GM20000 (cell line): ENCODE measurements around the gene FTH1.
A peak's percentile ranks its signal among the peaks of the same experiment; 100 is the strongest.

ENCODE experiments used
- DNase-seq: peaks from one replicate; pipeline ENCODE4 v3.0.0; 2012; ENCODE audit warnings: low spot score
- TF ChIP-seq, protein P1 (sequence below): IDR thresholded peaks from 2 replicates; pipeline ENCODE4 v1.5.1; 2012; ENCODE audit warnings: mild to moderate bottlenecking, control low read depth; ENCODE audit errors: extremely low read depth, missing control alignments

The FTH1 gene

DNA sequence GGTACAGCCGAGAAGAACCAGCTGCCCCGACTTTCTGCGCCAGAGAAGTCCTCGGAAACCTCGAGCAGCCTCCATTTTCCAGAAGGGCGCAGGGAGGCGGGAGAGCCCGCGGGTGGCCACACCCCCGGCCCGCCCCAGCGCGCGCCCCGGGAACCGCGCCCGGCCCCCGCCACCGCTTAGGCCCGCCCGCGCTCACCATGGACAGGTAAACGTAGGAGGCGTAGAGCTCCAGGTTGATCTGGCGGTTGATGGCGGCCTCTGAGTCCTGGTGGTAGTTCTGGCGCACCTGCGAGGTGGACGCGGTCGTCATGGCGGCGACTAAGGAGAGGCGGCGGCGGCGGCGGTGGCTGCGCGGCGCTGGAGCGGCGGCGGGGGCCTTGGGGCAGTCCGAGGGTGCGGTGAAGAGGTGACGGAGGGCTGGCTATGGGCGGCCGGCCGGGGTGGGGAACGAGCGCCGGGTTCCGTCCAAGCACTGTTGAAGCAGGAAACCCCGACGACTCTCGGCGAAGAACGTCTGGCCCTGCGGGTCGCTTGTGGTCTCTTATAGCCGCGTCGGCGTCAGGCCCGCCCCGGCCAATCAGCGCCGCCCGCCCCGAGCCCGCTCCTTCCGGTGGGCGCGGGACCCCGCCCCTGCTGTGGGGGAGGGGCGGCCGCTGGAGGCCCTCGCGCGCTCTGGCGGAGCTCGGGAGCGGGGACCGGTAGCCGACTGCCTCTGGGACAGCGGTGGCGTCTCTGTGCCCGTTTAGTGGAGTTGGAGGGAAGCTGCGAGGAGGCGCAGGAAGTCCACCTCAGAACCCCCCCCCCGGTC lies at the start of gene FTH1:
Gene FTH1, minus strand, starts transcription at position 519 of the 808 bp plus-strand sequence. Its CDS starts 209 bp downstream, at position 310.
- peak; percentile 96 for DNase-seq
- TF ChIP-seq, protein P1, sequence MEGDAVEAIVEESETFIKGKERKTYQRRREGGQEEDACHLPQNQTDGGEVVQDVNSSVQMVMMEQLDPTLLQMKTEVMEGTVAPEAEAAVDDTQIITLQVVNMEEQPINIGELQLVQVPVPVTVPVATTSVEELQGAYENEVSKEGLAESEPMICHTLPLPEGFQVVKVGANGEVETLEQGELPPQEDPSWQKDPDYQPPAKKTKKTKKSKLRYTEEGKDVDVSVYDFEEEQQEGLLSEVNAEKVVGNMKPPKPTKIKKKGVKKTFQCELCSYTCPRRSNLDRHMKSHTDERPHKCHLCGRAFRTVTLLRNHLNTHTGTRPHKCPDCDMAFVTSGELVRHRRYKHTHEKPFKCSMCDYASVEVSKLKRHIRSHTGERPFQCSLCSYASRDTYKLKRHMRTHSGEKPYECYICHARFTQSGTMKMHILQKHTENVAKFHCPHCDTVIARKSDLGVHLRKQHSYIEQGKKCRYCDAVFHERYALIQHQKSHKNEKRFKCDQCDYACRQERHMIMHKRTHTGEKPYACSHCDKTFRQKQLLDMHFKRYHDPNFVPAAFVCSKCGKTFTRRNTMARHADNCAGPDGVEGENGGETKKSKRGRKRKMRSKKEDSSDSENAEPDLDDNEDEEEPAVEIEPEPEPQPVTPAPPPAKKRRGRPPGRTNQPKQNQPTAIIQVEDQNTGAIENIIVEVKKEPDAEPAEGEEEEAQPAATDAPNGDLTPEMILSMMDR: no peak

DNA sequence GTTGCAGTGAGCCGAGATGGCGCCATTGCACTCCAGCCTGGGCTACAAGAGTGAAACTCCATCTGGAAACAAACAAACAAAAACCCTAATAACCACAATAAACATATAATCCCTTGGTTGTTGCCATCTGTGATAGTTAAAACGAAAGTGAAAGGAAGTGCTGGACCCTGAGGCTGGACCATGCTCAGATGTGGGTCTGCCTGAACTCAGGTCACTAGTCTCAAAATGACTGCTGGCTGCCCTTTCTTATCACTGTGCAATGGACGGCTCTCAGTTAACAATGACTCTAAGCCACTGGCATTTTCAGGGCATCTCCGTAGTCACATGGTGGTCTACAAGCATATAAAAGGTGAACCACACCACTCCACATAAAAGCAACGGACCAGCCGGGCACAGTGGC lies 48.2 kb upstream of the FTH1 start:
- no peak for DNase-seq
- TF ChIP-seq, protein P1: no peak

DNA sequence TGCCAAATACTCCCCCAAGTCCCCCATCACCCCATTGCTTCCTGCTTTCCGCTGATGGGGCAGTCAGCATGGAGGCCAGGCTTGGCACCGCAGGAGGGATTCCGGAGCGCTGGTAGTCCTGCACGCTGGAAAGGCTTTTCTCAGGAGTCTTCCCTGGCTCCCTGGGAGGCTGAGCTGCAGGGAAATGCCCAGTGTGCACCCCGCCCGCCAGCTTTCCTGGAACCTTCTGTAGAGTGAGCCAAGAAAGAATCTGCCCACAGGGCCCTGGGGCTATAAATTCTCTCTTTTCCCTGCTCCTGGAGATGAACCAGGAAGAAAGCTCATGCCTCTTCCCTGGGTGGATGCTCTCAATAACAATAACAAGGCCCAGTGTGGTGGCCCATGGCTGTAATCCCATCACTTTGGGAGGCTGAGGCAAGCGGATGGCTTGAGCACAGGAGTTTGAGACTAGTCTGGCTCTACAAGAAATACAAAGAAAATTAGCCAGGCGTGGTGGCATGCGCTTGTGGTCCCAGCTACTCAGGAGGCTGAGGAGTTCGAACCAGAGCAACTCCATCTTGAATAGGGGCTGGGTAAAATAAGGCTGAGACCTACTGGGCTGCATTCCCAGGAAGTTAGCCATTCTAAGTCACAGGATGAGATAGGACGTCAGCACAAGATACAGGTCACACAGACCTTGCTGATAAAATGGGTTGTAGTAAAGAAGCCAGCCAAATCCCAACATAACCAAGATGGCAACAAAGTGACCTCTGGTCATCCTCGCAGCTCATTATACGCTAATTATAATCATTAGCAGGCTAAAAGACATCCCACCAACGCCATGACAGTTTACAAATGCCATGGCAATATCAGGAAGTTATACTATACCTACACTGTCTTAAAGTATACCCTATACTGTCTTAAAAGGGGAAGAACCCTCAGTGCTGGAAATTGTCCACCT lies 46.4 kb upstream of the FTH1 start:
- no peak for DNase-seq
- TF ChIP-seq, protein P1: no peak

DNA sequence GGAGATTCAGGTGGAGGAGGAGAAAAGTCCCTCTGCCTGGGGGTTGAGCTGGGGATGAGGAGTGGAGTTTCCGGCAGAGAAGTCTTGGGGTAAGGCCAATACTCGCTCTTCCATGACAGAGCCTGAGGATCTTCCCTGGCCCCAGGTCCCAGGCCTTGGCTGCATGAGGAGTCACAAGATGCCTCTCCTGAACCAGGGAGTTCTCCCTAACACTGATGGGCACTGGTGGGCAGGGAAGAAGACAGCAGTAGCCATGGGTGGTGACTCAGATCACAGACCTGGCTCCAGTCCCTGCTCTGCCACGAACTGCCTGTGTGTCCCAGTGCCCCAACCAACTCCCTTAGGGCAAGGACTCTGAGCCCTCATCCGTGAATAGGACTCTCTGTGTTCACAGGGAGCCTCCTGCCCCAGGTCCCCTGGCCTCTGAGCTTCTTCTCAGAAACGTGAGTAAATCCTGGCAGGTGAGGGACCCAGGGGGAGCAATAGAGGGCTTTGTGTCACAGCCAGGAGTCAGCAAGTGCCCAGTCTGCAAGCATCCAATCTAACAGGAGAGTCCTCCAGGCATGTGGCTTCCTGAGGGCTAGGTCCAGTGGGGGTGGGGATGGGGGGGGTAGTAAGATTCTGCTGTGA lies 45.5 kb upstream of the FTH1 start:
- no peak for DNase-seq
- TF ChIP-seq, protein P1: no peak

DNA sequence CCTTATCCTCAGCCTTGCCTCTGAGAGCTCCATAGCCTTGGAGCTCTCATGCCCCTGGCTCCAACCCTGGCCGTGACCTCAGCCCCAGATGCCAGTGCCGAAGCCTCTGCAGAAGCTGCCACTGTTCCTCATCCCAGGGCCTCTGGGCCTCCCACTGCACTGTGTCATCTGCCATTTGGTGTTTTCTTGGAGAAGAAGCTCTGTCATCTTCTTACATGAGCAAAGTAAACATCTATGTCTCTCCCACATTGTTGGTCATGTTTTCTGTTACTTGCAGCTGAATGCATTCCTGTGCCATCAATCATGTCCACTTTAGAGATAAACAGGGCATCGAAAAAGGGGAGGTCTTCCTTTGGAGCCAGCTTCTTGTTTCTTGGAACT lies 45.0 kb upstream of the FTH1 start:
- DNase-seq: no peak
- TF ChIP-seq, protein P1: no peak

DNA sequence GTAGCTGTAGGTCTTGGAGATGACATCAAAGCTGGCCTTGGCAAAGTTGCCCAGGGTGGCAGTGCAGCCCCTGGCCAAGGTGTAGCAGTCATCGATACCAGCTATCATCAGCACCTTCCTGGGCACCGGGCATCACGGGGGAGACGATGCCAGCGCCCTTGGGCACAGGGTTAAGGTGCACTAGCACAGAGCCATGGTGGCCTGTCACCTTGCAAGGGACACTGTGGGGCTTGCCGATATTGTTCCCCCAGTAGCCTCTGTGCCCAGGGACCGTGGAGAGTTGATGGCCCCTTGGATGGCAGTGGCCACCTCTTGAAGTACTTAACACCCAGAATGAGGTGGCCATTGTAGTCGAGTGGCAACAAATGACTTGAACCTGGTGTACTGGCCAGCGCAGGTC lies 44.4 kb upstream of the FTH1 start:
- no peak for DNase-seq
- TF ChIP-seq, protein P1: no peak
